K562 (cell line): ENCODE data around the gene CACNB2. TPM values are rescaled to one million over a fixed set of nuclear protein-coding genes. Genes with fewer than 3 reads are reported as not detected.

Source experiments
- ATAC-seq: fragments of 200-7000 bp; cut with Tn5 transposase; 3 replicates; pipeline ENCODE4 v1.9.1; 2020; ENCODE audit warnings: moderate library complexity
- BruUV-seq: library from RNA; stranded (reverse); fragments of 400-500 nt; replicated peaks from 2 replicates; lab custom pipeline; 2021; lab: Mats Ljungman, UMichigan
- CTCF ChIA-PET: fragments of 300-600 bp; formaldehyde crosslinking; extraction: SDS; loops from one replicate; lab custom pipeline; 2021; ENCODE audit warnings: low intra/inter-chr PET ratio; lab: Yijun Ruan, JAX
- POLR2A ChIA-PET: fragments of 300-600, 350-650 bp; sonication (Branson Sonifier 250); formaldehyde crosslinking; extraction: SDS; loops from one replicate; lab custom pipeline; 2021; ENCODE audit warnings: antibody characterized with exemption, inconsistent platforms; lab: Yijun Ruan, JAX
- DNase-seq, 4 experiments: peaks; one replicate each; pipeline versions ENCODE4 v3.0.0 to v3.0.0-alpha.2; 2011 to 2018; ENCODE audit warnings: low spot score in 3 of 4, mixed read lengths in 3 of 4; ENCODE audit errors: extremely low read depth in 1 of 4
- FAIRE-seq: peaks from 2 replicates; lab custom pipeline; 2011; peaks lifted over from hg19 to GRCh38; lab: Jason Lieb, UNC
- H2AFZ ChIP-seq: 2 replicates; pipeline ENCODE4 v1.6.0; 2011; ENCODE audit warnings: low read depth, low read length, control low read depth, inconsistent platforms
- H3K27ac ChIP-seq: fragments of 200-600 bp; 3 replicates; pipeline ENCODE4 v1.8.0; 2011; ENCODE audit warnings: low read depth, mild to moderate bottlenecking, control low read depth, inconsistent platforms, low read length, moderate library complexity, mixed read lengths; ENCODE audit errors: extremely low read depth
- H3K27me3 ChIP-seq, 2 experiments: fragments of 300-600 bp in 1 of 2; 2 replicates in 1 of 2; 3 replicates in 1 of 2; pipeline versions ENCODE4 v1.6.0 to v1.8.0; 2011; ENCODE audit warnings: inconsistent platforms in 2 of 2, low read length in 2 of 2, mild to moderate bottlenecking in 1 of 2, mixed read lengths in 1 of 2, moderate library complexity in 1 of 2; ENCODE audit not compliant: control insufficient read depth in 2 of 2, insufficient read depth in 2 of 2
- H3K36me3 ChIP-seq: fragments of 300-600 bp; 3 replicates; pipeline ENCODE4 v1.8.0; 2011; ENCODE audit warnings: mild to moderate bottlenecking, low read length, inconsistent platforms; ENCODE audit not compliant: control insufficient read depth, insufficient read depth
- H3K4me1 ChIP-seq, 2 experiments: fragments of 200-600 bp in 1 of 2; replicated peaks in 1 of 2; 2 replicates in 1 of 2; 3 replicates in 1 of 2; pipeline versions ENCODE4 v1.5.1 to v1.8.0; 2011; ENCODE audit warnings: inconsistent platforms in 2 of 2, low read length in 2 of 2, mild to moderate bottlenecking in 1 of 2, mixed read lengths in 1 of 2, moderate library complexity in 1 of 2; ENCODE audit not compliant: control insufficient read depth in 2 of 2, insufficient read depth in 2 of 2
- H3K4me2 ChIP-seq: 2 replicates; pipeline ENCODE4 v1.6.1; 2011; ENCODE audit warnings: low read length, control low read depth, inconsistent platforms, mixed read lengths; ENCODE audit not compliant: insufficient read depth
- H3K4me3 ChIP-seq: fragments of 200-600 bp; sonication (generic), shearing (Covaris generic); 2 replicates; pipeline ENCODE4 v1.5.1; 2016; ENCODE audit warnings: control low read depth, inconsistent platforms
- H3K79me2 ChIP-seq: fragments of 200-600 bp; 3 replicates; pipeline ENCODE4 v1.8.0; 2011; ENCODE audit warnings: low read length, inconsistent platforms; ENCODE audit not compliant: control insufficient read depth, insufficient read depth
- H3K9ac ChIP-seq, 2 experiments: 2 replicates each; pipeline versions ENCODE4 v1.6.0 to v1.6.1; 2011; ENCODE audit warnings: low read depth in 2 of 2, low read length in 2 of 2, control low read depth in 1 of 2, inconsistent platforms in 1 of 2, mild to moderate bottlenecking in 1 of 2, mixed read lengths in 1 of 2; ENCODE audit not compliant: insufficient read depth in 1 of 2
- H3K9me1 ChIP-seq: one replicate; pipeline ENCODE4 v1.6.0; 2011; ENCODE audit warnings: inconsistent platforms, mild to moderate bottlenecking, low read length, moderate library complexity; ENCODE audit not compliant: control insufficient read depth, insufficient read depth
- H3K9me3 ChIP-seq: replicated peaks from 2 replicates; pipeline ENCODE4 v1.5.1; 2011; ENCODE audit warnings: low read depth, low read length, inconsistent platforms; ENCODE audit not compliant: control insufficient read depth, insufficient read depth
- H4K20me1 ChIP-seq: replicated peaks from 2 replicates; pipeline ENCODE4 v1.6.1; 2011; ENCODE audit warnings: low read length, inconsistent platforms, mixed read lengths; ENCODE audit not compliant: control insufficient read depth, insufficient read depth
- BRF1 ChIP-seq: IDR thresholded peaks from 3 replicates; pipeline ENCODE4 v1.6.1; 2011; ENCODE audit warnings: borderline replicate concordance, mild to moderate bottlenecking; ENCODE audit not compliant: insufficient read length; ENCODE audit errors: extremely low read depth
- ETS2 ChIP-seq: IDR thresholded peaks from 2 replicates; pipeline ENCODE4 v1.6.1; 2016; ENCODE audit warnings: borderline replicate concordance, missing genetic modification characterization, mild to moderate bottlenecking, moderate library complexity, missing compliant biosample characterization; ENCODE audit not compliant: poor library complexity, severe bottlenecking
- MTF1 ChIP-seq: fragments of 250-450 bp; sonication (Bioruptor Pico); IDR thresholded peaks from 2 replicates; pipeline ENCODE4 v1.9.0; 2021; ENCODE audit warnings: moderate library complexity, mild to moderate bottlenecking, inconsistent platforms, borderline replicate concordance
- NRF1 ChIP-seq, 2 experiments: fragments of 450-650 bp; IDR thresholded peaks in 1 of 2; conservative IDR thresholded peaks in 1 of 2; 2 replicates each; pipeline ENCODE4 v1.6.1; 2014; ENCODE audit warnings: mild to moderate bottlenecking in 2 of 2
- PHB2 ChIP-seq: fragments of 450-650 bp; IDR thresholded peaks from 2 replicates; pipeline ENCODE4 v1.6.1; 2017; ENCODE audit warnings: low read depth
- POLR2AphosphoS5 ChIP-seq: IDR thresholded peaks from 2 replicates; pipeline ENCODE4 v1.6.1; 2011; ENCODE audit warnings: mild to moderate bottlenecking, low read depth, low read length, moderate library complexity; ENCODE audit not compliant: control insufficient read depth, insufficient read depth
- RAD21 ChIP-seq, 2 experiments: fragments of 250-450 bp in 1 of 2; fragments of 450-650 bp in 1 of 2; sonication (Bioruptor Pico) in 1 of 2; formaldehyde crosslinking in 1 of 2; IDR thresholded peaks in 1 of 2; conservative IDR thresholded peaks in 1 of 2; 2 replicates each; pipeline versions ENCODE4 v1.4.0 to v1.8.0; 2020 to 2022; ENCODE audit warnings: mild to moderate bottlenecking in 2 of 2, moderate library complexity in 1 of 2
- SMARCA5 ChIP-seq: fragments of 450-650 bp; IDR thresholded peaks from 2 replicates; pipeline ENCODE4 v1.6.1; 2016
- SMC3 ChIP-seq: conservative IDR thresholded peaks from 2 replicates; pipeline ENCODE4 v1.6.1; 2011; ENCODE audit warnings: low read depth, low read length, improper control_type of control experiment; ENCODE audit not compliant: insufficient read depth
- SRSF9 ChIP-seq: fragments of 200-400 bp; formaldehyde crosslinking; IDR thresholded peaks from 2 replicates; pipeline ENCODE4 v1.6.1; 2017; ENCODE audit warnings: low read depth, low read length, borderline replicate concordance
- TAF15 ChIP-seq: fragments of 200-400 bp; formaldehyde crosslinking; IDR thresholded peaks from 2 replicates; pipeline ENCODE4 v1.6.1; 2017; ENCODE audit warnings: mild to moderate bottlenecking, low read depth, low read length, moderate library complexity
- XRCC3 ChIP-seq: fragments of 450-650 bp; IDR thresholded peaks from 2 replicates; pipeline ENCODE4 v1.6.1; 2017; ENCODE audit warnings: mild to moderate bottlenecking, moderate library complexity
- ZBTB1 ChIP-seq: sonication (generic); formaldehyde crosslinking; IDR thresholded peaks from 2 replicates; pipeline ENCODE4 v1.8.1; 2023; ENCODE audit warnings: missing genetic modification reagents, low read depth, mild to moderate bottlenecking, borderline replicate concordance
- ZC3H4 ChIP-seq: sonication (generic); formaldehyde crosslinking; IDR thresholded peaks from 2 replicates; pipeline ENCODE4 v1.9.0; 2021; ENCODE audit warnings: missing genetic modification reagents, borderline replicate concordance
- ZNF232 ChIP-seq: sonication (generic); formaldehyde crosslinking; IDR thresholded peaks from 2 replicates; pipeline ENCODE4 v1.8.0; 2022; ENCODE audit warnings: mild to moderate bottlenecking, missing genetic modification reagents
- ZSCAN32 ChIP-seq: fragments of 450-650 bp; formaldehyde crosslinking; IDR thresholded peaks from 2 replicates; pipeline ENCODE4 v1.4.0; 2020; ENCODE audit warnings: mild to moderate bottlenecking, moderate library complexity
- WGBS: fragments of 100-300 bp; shearing (Covaris generic); methylation state at CpG from one replicate; pipeline ENCODE4 v1.1.6; 2016; ENCODE audit warnings: low coverage, mixed read lengths; ENCODE audit not compliant: insufficient coverage; ENCODE audit errors: missing lambda C conversion rate; 5-methylcytosine and 5-hydroxymethylcytosine counted together
- in situ Hi-C: fragments of 300-500 bp; cut with MboI; formaldehyde crosslinking; loops from 4 replicates; pipeline ENCODE4 v1.15.0; 2018; ENCODE audit warnings: inconsistent platforms, mixed read lengths
- intact Hi-C: fragments of 100-400 bp; cut with micrococcal nuclease; formaldehyde crosslinking; loops from 2 replicates; pipeline ENCODE4 v1.14.2; 2022
- polyA plus RNA-seq, 8 experiments: library from polyadenylated mRNA; depleted of rRNA in 4 of 8; stranded (reverse) in 5 of 8; unstranded in 3 of 8; fragments of >200 nt; fragmentation: Nextera tagmentation in 2 of 8; fragmentation: Illumina TruSeq in 1 of 8; extraction: Ambion mirVana in 2 of 8; extraction: Trizol in 1 of 8; gene quantifications; 2 replicates each; pipeline versions ENCODE4 v1.2.1 to v1.2.3, GENCODE V29; 2011 to 2014; ENCODE audit warnings: inconsistent platforms in 1 of 8, missing spikeins in 1 of 8
- total RNA-seq, 7 experiments: library from RNA; depleted of rRNA in 6 of 7; stranded (reverse); fragments of >200 nt in 6 of 7; fragmentation: Illumina TruSeq in 2 of 7; extraction: Trizol in 2 of 7; gene quantifications; 2 replicates each; pipeline versions ENCODE4 v1.2.1 to v1.2.3, GENCODE V29; 2011 to 2021; ENCODE audit warnings: low replicate concordance in 1 of 7
- TF ChIP-seq, protein P1 (sequence below): fragments of 150-350 bp; conservative IDR thresholded peaks from 2 replicates; pipeline ENCODE4 v1.6.1; 2014; ENCODE audit warnings: low read length
- TF ChIP-seq, protein P2 (sequence below): sonication (generic); formaldehyde crosslinking; IDR thresholded peaks from 2 replicates; pipeline ENCODE4 v1.8.1; 2023; ENCODE audit warnings: mild to moderate bottlenecking, missing genetic modification reagents

CACNB2 gene
- total and polyA plus RNA-seq, 9 of the 15 experiments (the other 6 are each of a cell fraction or from before 2014, with no cell fraction given) = 1.8 to 2.2 TPM; not detected in 7

DNA sequence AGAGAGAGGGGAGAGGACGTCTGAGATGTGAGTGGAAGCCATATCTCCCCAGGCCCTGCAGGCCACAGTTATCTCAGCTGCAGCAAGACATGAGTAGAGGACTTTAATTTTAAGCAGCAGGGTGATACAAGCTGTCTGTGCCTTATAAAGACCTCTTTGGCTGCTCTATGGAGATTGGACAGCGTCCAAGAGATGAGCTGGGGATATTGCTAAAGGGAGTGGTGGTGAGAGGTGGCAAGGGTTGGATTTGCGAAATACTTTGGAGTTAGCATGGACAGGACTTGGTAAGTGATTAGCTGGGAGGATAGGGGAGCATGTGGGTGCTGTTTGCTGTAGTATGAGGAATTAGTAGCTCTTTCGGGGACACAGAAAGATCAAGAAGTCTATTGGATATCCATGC is 191.8 kb downstream of the CACNB2 start (continued):
- TF ChIP-seq ZBTB1 (CRISPR knock-in tag) (no peak), TAF15 (no peak), SRSF9 (no peak), BRF1 (no peak), ZC3H4 (CRISPR knock-in tag) (no peak), ETS2 (tag) (no peak), SMC3 (no peak)
- TF ChIP-seq, protein P1, sequence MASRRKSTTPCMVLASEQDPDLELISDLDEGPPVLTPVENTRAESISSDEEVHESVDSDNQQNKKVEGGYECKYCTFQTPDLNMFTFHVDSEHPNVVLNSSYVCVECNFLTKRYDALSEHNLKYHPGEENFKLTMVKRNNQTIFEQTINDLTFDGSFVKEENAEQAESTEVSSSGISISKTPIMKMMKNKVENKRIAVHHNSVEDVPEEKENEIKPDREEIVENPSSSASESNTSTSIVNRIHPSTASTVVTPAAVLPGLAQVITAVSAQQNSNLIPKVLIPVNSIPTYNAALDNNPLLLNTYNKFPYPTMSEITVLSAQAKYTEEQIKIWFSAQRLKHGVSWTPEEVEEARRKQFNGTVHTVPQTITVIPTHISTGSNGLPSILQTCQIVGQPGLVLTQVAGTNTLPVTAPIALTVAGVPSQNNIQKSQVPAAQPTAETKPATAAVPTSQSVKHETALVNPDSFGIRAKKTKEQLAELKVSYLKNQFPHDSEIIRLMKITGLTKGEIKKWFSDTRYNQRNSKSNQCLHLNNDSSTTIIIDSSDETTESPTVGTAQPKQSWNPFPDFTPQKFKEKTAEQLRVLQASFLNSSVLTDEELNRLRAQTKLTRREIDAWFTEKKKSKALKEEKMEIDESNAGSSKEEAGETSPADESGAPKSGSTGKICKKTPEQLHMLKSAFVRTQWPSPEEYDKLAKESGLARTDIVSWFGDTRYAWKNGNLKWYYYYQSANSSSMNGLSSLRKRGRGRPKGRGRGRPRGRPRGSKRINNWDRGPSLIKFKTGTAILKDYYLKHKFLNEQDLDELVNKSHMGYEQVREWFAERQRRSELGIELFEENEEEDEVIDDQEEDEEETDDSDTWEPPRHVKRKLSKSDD = no peak

DNA sequence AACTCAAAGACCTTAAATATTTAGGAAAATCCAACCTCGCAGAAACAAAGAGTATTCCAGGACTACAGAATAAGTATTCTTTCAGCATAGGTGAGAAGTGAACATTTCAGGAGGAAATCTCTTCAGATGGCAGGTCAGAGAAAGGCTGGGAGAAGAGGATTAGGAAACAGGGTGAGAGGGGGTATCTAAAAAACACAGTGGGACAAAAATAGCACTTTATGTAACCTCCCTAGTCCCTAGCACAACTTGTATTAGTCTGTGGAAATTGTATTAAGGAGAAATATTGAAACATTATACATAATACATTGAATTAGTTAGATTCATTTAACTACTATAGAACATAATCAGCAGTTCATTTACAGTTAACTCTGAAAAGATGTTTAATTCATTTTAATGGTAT is 192.3 kb downstream of the CACNB2 start:
- FAIRE-seq = no peak
- POLR2A ChIA-PET = no interaction called here
- no peak overlapping the region for H3K4me2 ChIP-seq
- no peak for ATAC-seq
- H3K79me2 ChIP-seq = no peaks in the 10 kb centered on the region
- H3K36me3 ChIP-seq = no peaks in the 10 kb centered on the region
- in situ Hi-C loops = no loop called here
- no peaks in the 10 kb centered on the region for H3K9me1 ChIP-seq
- no peak for DNase-seq
- H3K9ac ChIP-seq = no peak overlapping the region
- intact Hi-C loops = no loop called here
- no TSS peak for BruUV-seq
- no peaks in the 10 kb centered on the region for H3K4me1 ChIP-seq
- H3K4me3 ChIP-seq = no peak overlapping the region
- CTCF ChIA-PET = no interaction called here
- no peak overlapping the region for H3K27ac ChIP-seq
- no peaks in the 10 kb centered on the region for H4K20me1 ChIP-seq
- H3K27me3 ChIP-seq = 0 out of 5 replicates have a peak, but pooled peaks cover 0 to 4% of the 10 kb centered on the region in 2 experiments
- H3K9me3 ChIP-seq = no peaks in the 10 kb centered on the region
- 6% methylated on average over 1 of the region's 1 CpG for WGBS
- no peak overlapping the region for H2AFZ ChIP-seq
- TF ChIP-seq RAD21 (CRISPR knock-in tag; conservative IDR thresholded peaks at IDR 0.05 in 1 of 2, IDR thresholded peaks at IDR 0.05 in 1 of 2) = no peak
- TF ChIP-seq PHB2 = no peak
- TF ChIP-seq, protein P2, sequence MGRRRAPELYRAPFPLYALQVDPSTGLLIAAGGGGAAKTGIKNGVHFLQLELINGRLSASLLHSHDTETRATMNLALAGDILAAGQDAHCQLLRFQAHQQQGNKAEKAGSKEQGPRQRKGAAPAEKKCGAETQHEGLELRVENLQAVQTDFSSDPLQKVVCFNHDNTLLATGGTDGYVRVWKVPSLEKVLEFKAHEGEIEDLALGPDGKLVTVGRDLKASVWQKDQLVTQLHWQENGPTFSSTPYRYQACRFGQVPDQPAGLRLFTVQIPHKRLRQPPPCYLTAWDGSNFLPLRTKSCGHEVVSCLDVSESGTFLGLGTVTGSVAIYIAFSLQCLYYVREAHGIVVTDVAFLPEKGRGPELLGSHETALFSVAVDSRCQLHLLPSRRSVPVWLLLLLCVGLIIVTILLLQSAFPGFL = no peak
- TF ChIP-seq ZNF232 (CRISPR knock-in tag) = no peak
- no peak for TF ChIP-seq ZSCAN32 (CRISPR knock-in tag)
- no peak for TF ChIP-seq POLR2AphosphoS5
- TF ChIP-seq XRCC3 = no peak
- TF ChIP-seq SMARCA5 = no peak
- no peak for TF ChIP-seq NRF1 (conservative IDR thresholded peaks at IDR 0.05 in 1 of 2, IDR thresholded peaks at IDR 0.05 in 1 of 2)
- TF ChIP-seq MTF1 (CRISPR knock-in tag) = no peak
